RKO (cell line): ENCODE measurements around the gene GRID2IP.
"Not testable (repeated sequence)": the region's sequence is repeated elsewhere in the genome, so short reads cannot be mapped to it uniquely, and the experiment has no call there.

ENCODE experiments used
- DNase-seq: peaks from one replicate; pipeline ENCODE4 v3.0.0-alpha.2; 2016; ENCODE audit warnings: low spot score

Gene GRID2IP

GRCh38 chr7:6551016-6551511, at the start of gene GRID2IP:
Gene GRID2IP, minus strand, starts transcription at chr7:6551461. Its CDS starts 25 bp downstream, at chr7:6551436.
- DNase-seq = no peak

GRCh38 chr7:6600093-6600492, 48.8 kb upstream of the GRID2IP start:
- DNase-seq = no peak

- DNase-seq = peak; percentile 63
These were observed 39.4 kb upstream of the GRID2IP start for GRCh38 chr7:6590645-6591110.

GRCh38 chr7:6589829-6590644, 38.8 kb upstream of the GRID2IP start, which contains the start of gene INTS15:
Gene INTS15, plus strand, starts transcription at chr7:6590021. Its CDS starts 263 bp downstream, at chr7:6590284.
- DNase-seq = peak; percentile 85

GRCh38 chr7:6589151-6589828, 38.0 kb upstream of the GRID2IP start:
- DNase-seq = no peak

GRCh38 chr7:6588566-6588965, 37.3 kb upstream of the GRID2IP start:
- no peak for DNase-seq

- DNase-seq = not testable (repeated sequence)
These were observed 34.6 kb upstream of the GRID2IP start for GRCh38 chr7:6585746-6586432.

- peak; percentile 67 for DNase-seq
These were observed 28.2 kb upstream of the GRID2IP start for GRCh38 chr7:6579446-6579845.

- no peak for DNase-seq
These were observed 27.1 kb upstream of the GRID2IP start for GRCh38 chr7:6578114-6579084.

GRCh38 chr7:6577369-6578113, 26.3 kb upstream of the GRID2IP start, which contains the start of gene ZDHHC4:
Gene ZDHHC4, plus strand, starts transcription at chr7:6577454. Its CDS starts 3,108 bp downstream, at chr7:6580562.
- peak; percentile 89 for DNase-seq

GRCh38 chr7:6576867-6577368, 25.7 kb upstream of the GRID2IP start:
- not testable (repeated sequence) for DNase-seq

GRCh38 chr7:6576024-6576866, 25.0 kb upstream of the GRID2IP start:
- DNase-seq = peak; percentile 54

GRCh38 chr7:6575281-6576023, 24.2 kb upstream of the GRID2IP start:
- DNase-seq = no peak

- peak; percentile 42 for DNase-seq
These were observed 20.0 kb upstream of the GRID2IP start for GRCh38 chr7:6571160-6571779.

- DNase-seq = no peak
These were observed 16.6 kb upstream of the GRID2IP start for GRCh38 chr7:6567886-6568285.

GRCh38 chr7:6565655-6566054, 14.4 kb upstream of the GRID2IP start:
- DNase-seq = no peak

GRCh38 chr7:6563936-6564770, 12.9 kb upstream of the GRID2IP start:
- DNase-seq = no peak
